IMR-90 (cell line): ENCODE data around the gene CTSH. TPM values are rescaled to one million over a fixed set of nuclear protein-coding genes. Genes with fewer than 3 reads are reported as not detected.

ENCODE experiments used
- ATAC-seq: fragments of 200-7000 bp; cut with Tn5 transposase; 2 replicates; pipeline ENCODE4 v1.9.1; 2020; ENCODE audit warnings: low read depth, mild to moderate bottlenecking, moderate library complexity
- BruUV-seq: library from RNA; stranded (reverse); fragments of 400-500 nt; replicated peaks from 2 replicates; lab custom pipeline; 2021; lab: Mats Ljungman, UMichigan
- CTCF ChIA-PET: fragments of 300-600 bp; formaldehyde crosslinking; extraction: SDS; loops from one replicate; lab custom pipeline; 2021; ENCODE audit warnings: antibody characterized with exemption; lab: Yijun Ruan, JAX
- POLR2A ChIA-PET: fragments of 300-600 bp; sonication (Branson Sonifier 250); formaldehyde crosslinking; loops from one replicate; lab custom pipeline; 2022; ENCODE audit warnings: antibody characterized with exemption; ENCODE audit not compliant: unreplicated experiment; lab: Charles Lee
- DNase-seq: peaks from one replicate; pipeline ENCODE4 v3.0.0; 2013
- H2AFZ ChIP-seq: replicated peaks from 2 replicates; pipeline ENCODE3; 2013; ENCODE audit warnings: low read length, mild to moderate bottlenecking; ENCODE audit not compliant: poor library complexity
- H2AK5ac ChIP-seq: 2 replicates; pipeline ENCODE4 v1.6.1; 2013; ENCODE audit warnings: low read depth, low read length, inconsistent platforms
- H2AK9ac ChIP-seq: replicated peaks from 2 replicates; pipeline ENCODE3; 2013; ENCODE audit warnings: mild to moderate bottlenecking, low read depth, low read length, moderate library complexity; ENCODE audit not compliant: poor library complexity
- H2BK120ac ChIP-seq: 2 replicates; pipeline ENCODE4 v1.6.1; 2013; ENCODE audit warnings: low read depth, low read length, inconsistent platforms
- H2BK15ac ChIP-seq: 3 replicates; pipeline ENCODE4 v1.6.1; 2013; ENCODE audit warnings: low read depth, low read length, inconsistent platforms
- H2BK20ac ChIP-seq: 2 replicates; pipeline ENCODE4 v1.6.1; 2013; ENCODE audit warnings: low read depth, mild to moderate bottlenecking, inconsistent platforms, low read length, moderate library complexity
- H2BK5ac ChIP-seq: 2 replicates; pipeline ENCODE4 v1.6.1; 2013; ENCODE audit warnings: mild to moderate bottlenecking, low read depth, low read length, inconsistent platforms; ENCODE audit not compliant: poor library complexity, severe bottlenecking
- H3K14ac ChIP-seq: replicated peaks from 2 replicates; pipeline ENCODE4 v1.6.1; 2013; ENCODE audit warnings: low read depth, low read length, inconsistent platforms
- H3K18ac ChIP-seq: 2 replicates; pipeline ENCODE4 v1.6.1; 2013; ENCODE audit warnings: low read depth, low read length, control low read depth
- H3K23ac ChIP-seq: 2 replicates; pipeline ENCODE4 v1.6.1; 2013; ENCODE audit warnings: low read depth, low read length, inconsistent platforms
- H3K27ac ChIP-seq: 2 replicates; pipeline ENCODE4 v1.5.1; 2013; ENCODE audit warnings: mild to moderate bottlenecking, control low read depth, low read length; ENCODE audit not compliant: insufficient read depth
- H3K27me3 ChIP-seq: 2 replicates; pipeline ENCODE4 v1.6.1; 2013; ENCODE audit warnings: low read length; ENCODE audit not compliant: control insufficient read depth, insufficient read depth
- H3K36me3 ChIP-seq: 2 replicates; pipeline ENCODE4 v1.6.1; 2013; ENCODE audit warnings: low read length, mixed read lengths; ENCODE audit not compliant: control insufficient read depth, insufficient read depth
- H3K4ac ChIP-seq: 2 replicates; pipeline ENCODE4 v1.6.1; 2013; ENCODE audit warnings: low read depth, low read length, inconsistent platforms
- H3K4me1 ChIP-seq: 2 replicates; pipeline ENCODE4 v1.6.1; 2013; ENCODE audit warnings: low read length, mixed read lengths; ENCODE audit not compliant: control insufficient read depth, insufficient read depth
- H3K4me2 ChIP-seq: 2 replicates; pipeline ENCODE4 v1.6.1; 2013; ENCODE audit warnings: low read depth, mild to moderate bottlenecking, control low read depth, low read length, moderate library complexity
- H3K4me3 ChIP-seq: 2 replicates; pipeline ENCODE4 v1.5.1; 2013; ENCODE audit warnings: low read depth, mild to moderate bottlenecking, control low read depth, low read length, moderate library complexity; ENCODE audit not compliant: insufficient read depth
- H3K56ac ChIP-seq: 2 replicates; pipeline ENCODE4 v1.6.1; 2013; ENCODE audit warnings: low read length, inconsistent platforms; ENCODE audit not compliant: insufficient read depth; ENCODE audit errors: extremely low read depth
- H3K79me1 ChIP-seq, 2 experiments: 2 replicates each; pipeline ENCODE4 v1.6.1; 2013; ENCODE audit warnings: low read length in 2 of 2, inconsistent platforms in 1 of 2, low read depth in 1 of 2
- H3K9ac ChIP-seq: 2 replicates; pipeline ENCODE4 v1.6.1; 2013; ENCODE audit warnings: low read depth, low read length, control low read depth
- H3K9me1 ChIP-seq: 2 replicates; pipeline ENCODE4 v1.6.1; 2013; ENCODE audit warnings: low read length, inconsistent platforms; ENCODE audit not compliant: insufficient read depth
- H3K9me3 ChIP-seq: 2 replicates; pipeline ENCODE4 v1.6.1; 2013; ENCODE audit warnings: low read length; ENCODE audit not compliant: control insufficient read depth, insufficient read depth
- H4K20me1 ChIP-seq: 2 replicates; pipeline ENCODE4 v1.6.1; 2013; ENCODE audit warnings: low read length, inconsistent platforms; ENCODE audit not compliant: insufficient read depth
- H4K5ac ChIP-seq: 2 replicates; pipeline ENCODE4 v1.6.1; 2013; ENCODE audit warnings: mild to moderate bottlenecking, low read depth, low read length, control low read depth
- H4K8ac ChIP-seq, 2 experiments: 2 replicates each; pipeline ENCODE4 v1.6.1; 2013; ENCODE audit warnings: low read depth in 2 of 2, low read length in 2 of 2, control low read depth in 1 of 2, inconsistent platforms in 1 of 2
- H4K91ac ChIP-seq: 2 replicates; pipeline ENCODE4 v1.6.1; 2013; ENCODE audit warnings: low read depth, low read length, inconsistent platforms; ENCODE audit not compliant: insufficient read depth
- BHLHE40 ChIP-seq: fragments of 150-350 bp; IDR thresholded peaks from 2 replicates; pipeline ENCODE4 v1.6.1; 2016; ENCODE audit warnings: mild to moderate bottlenecking, low read depth, low read length
- MAZ ChIP-seq: IDR thresholded peaks from 2 replicates; pipeline ENCODE4 v1.6.1; 2012; ENCODE audit warnings: low read depth, mild to moderate bottlenecking, low read length, improper control_type of control experiment, moderate library complexity, borderline replicate concordance
- NFE2L2 ChIP-seq: fragments of 150-350 bp; IDR thresholded peaks from 2 replicates; pipeline ENCODE4 v1.6.1; 2016; ENCODE audit warnings: low read depth, mild to moderate bottlenecking, low read length
- POLR2A ChIP-seq: IDR thresholded peaks from 2 replicates; pipeline ENCODE4 v1.6.1; 2012; ENCODE audit warnings: mild to moderate bottlenecking, low read depth, low read length
- RAD21 ChIP-seq: IDR thresholded peaks from 2 replicates; pipeline ENCODE4 v1.6.1; 2012; ENCODE audit warnings: low read length, improper control_type of control experiment
- RFX5 ChIP-seq: IDR thresholded peaks from 2 replicates; pipeline ENCODE4 v1.8.0; 2012; ENCODE audit warnings: low read depth, mild to moderate bottlenecking, low read length, moderate library complexity
- SMC3 ChIP-seq: fragments of 150-350 bp; IDR thresholded peaks from 2 replicates; pipeline ENCODE4 v1.6.1; 2016; ENCODE audit warnings: low read depth, mild to moderate bottlenecking, antibody characterized with exemption, low read length, moderate library complexity
- WGBS, 2 experiments: methylation state at CpG; one replicate each; pipeline versions ENCODE4 v1.1.5 to v1.1.7; 2013; ENCODE audit warnings: missing lambda C conversion rate in 2 of 2; ENCODE audit not compliant: insufficient read length in 1 of 2; ENCODE audit errors: extremely low coverage in 2 of 2; 5-methylcytosine and 5-hydroxymethylcytosine counted together
- dilution Hi-C: fragments of 300-500 bp; cut with HindIII; formaldehyde crosslinking; loops from one replicate; pipeline ENCODE4 v1.14.3; 2018; ENCODE audit warnings: low sequenced_read_pairs; ENCODE audit not compliant: unreplicated experiment
- in situ Hi-C: fragments of 300-500 bp; cut with MboI; formaldehyde crosslinking; loops from 3 replicates; pipeline ENCODE4 v1.14.3; 2019; ENCODE audit warnings: low sequenced_read_pairs, inconsistent platforms, mixed read lengths
- intact Hi-C: fragments of 100-400 bp; cut with micrococcal nuclease; formaldehyde crosslinking; loops from 2 replicates; pipeline ENCODE4 v1.10.0; 2022
- polyA plus RNA-seq, 3 experiments: library from polyadenylated mRNA; depleted of rRNA; stranded (reverse); fragments of >200 nt; gene quantifications; 2 replicates each; pipeline ENCODE4 v1.2.3, GENCODE V29; 2012; ENCODE audit warnings: low replicate concordance in 1 of 3
- total RNA-seq: library from RNA; depleted of rRNA; stranded (reverse); fragments of >200 nt; gene quantifications from 2 replicates; pipeline ENCODE4 v1.2.3, GENCODE V29; 2012

CTSH gene
- total and polyA plus RNA-seq, 2 of the 4 experiments (the other 2 are of a cell fraction) = 11.7 to 13.9 TPM

DNA sequence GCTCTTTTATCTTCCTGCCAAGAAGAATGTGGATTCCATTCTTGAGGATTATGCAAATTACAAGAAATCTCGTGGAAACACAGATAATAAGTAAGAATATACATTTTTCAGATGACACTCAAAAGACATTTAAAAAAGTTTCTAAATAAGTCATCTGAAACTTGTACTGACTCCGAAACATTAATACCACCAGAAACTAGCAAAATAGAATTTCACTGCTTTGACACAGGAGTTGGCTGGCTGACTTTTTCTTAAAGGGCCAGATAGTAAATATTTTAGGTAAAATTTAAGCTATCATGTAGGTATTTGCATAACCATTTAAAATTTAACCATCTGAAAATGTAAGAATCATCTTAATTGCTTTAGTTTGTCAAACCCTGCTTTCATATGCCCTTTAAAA, 51.3 kb downstream of the CTSH start:
- in situ Hi-C loops (no loop called here), dilution Hi-C loops (no loop called here), intact Hi-C loops (no loop called here)
- H4K5ac ChIP-seq = no peak overlapping the region
- ATAC-seq (no peak; the same call in 1 of the 2 replicates), DNase-seq (no peak)
- H3K27ac ChIP-seq = no peak overlapping the region
- H3K18ac ChIP-seq = no peak overlapping the region
- no CpG with 5 or more reads among the region's 2 CpGs for WGBS, 2 experiments
- H3K9me3 ChIP-seq = no peaks in the 10 kb centered on the region
- no peak overlapping the region for H2BK15ac ChIP-seq
- H2AFZ ChIP-seq = no peak overlapping the region
- H3K23ac ChIP-seq = no peak overlapping the region
- H3K56ac ChIP-seq = no peak overlapping the region
- no peak overlapping the region for H4K8ac ChIP-seq
- H2AK9ac ChIP-seq = no peak overlapping the region
- H3K4me1 ChIP-seq = peaks cover 3% of the 10 kb centered on the region
- H3K14ac ChIP-seq = no peak overlapping the region
- H3K36me3 ChIP-seq = peaks cover 65% of the 10 kb centered on the region
- no peak overlapping the region for H4K91ac ChIP-seq
- no peak overlapping the region for H2BK20ac ChIP-seq
- H2BK5ac ChIP-seq = no peak overlapping the region
- no peaks in the 10 kb centered on the region for H3K27me3 ChIP-seq
- no peak overlapping the region for H2AK5ac ChIP-seq
- H3K4me2 ChIP-seq = no peak overlapping the region
- no peak overlapping the region for H3K4ac ChIP-seq
- H4K20me1 ChIP-seq = peaks cover 68% of the 10 kb centered on the region
- H3K9ac ChIP-seq = no peak overlapping the region
- no peak for TF ChIP-seq MAZ
- TF ChIP-seq RFX5 = no peak
- TF ChIP-seq SMC3 = no peak
- TF ChIP-seq NFE2L2 = no peak
- TF ChIP-seq RAD21 = no peak
- TF ChIP-seq POLR2A = no peak
- TF ChIP-seq BHLHE40 = no peak
- peaks cover 12 to 53% of the 10 kb centered on the region in 2 experiments; a peak in 3 of 4 replicates for H3K79me1 ChIP-seq
- no TSS peak for BruUV-seq
- no peak overlapping the region for H3K4me3 ChIP-seq
- POLR2A ChIA-PET = interaction anchor here (0.6 kb wide), 1 partner anchor 12 kb away, joined by 12 read pairs; no protein-coding TSS in a partner anchor
- CTCF ChIA-PET = interaction anchor here (0.6 kb wide), 1 partner anchor 108 kb away, joined by 4 read pairs; no protein-coding TSS in a partner anchor
- H2BK120ac ChIP-seq = no peak overlapping the region
- H3K9me1 ChIP-seq = no peaks in the 10 kb centered on the region
